ENCODE measurements around the gene CHAD. TPM values are rescaled to one million over a fixed set of nuclear protein-coding genes. Genes with fewer than 3 reads are reported as not detected.

The CHAD gene
- total and polyA plus RNA-seq, 2 of the 13 experiments (the other 11 are each of a cell fraction or from before 2014, with no cell fraction given): 1.4 TPM; not detected in 1

- TF ChIP-seq ZFP91 (CRISPR knock-in tag; IDR thresholded peaks at IDR 0.05; ENCODE audit: borderline replicate concordance): 0 out of 2 replicates have a peak, but pooled peaks have one; percentile 25
- no peak for TF ChIP-seq ZNF788 (CRISPR knock-in tag; IDR thresholded peaks at IDR 0.05; ENCODE audit: borderline replicate concordance)
- peak; percentile 86 for TF ChIP-seq FOXK2 (IDR thresholded peaks at IDR 0.05)
- TF ChIP-seq ZNF33A (CRISPR knock-in tag; IDR thresholded peaks at IDR 0.05; ENCODE audit: borderline replicate concordance): no peak
- TF ChIP-seq MAZ (IDR thresholded peaks at IDR 0.05; ENCODE audit: borderline replicate concordance, low read depth, low read length): no peak
- peak; percentile 39; the same call in 1 of the 2 replicates for TF ChIP-seq MAZ (CRISPR knock-in tag; IDR thresholded peaks at IDR 0.05; ENCODE audit: low read depth)
- TF ChIP-seq ZKSCAN1 (IDR thresholded peaks at IDR 0.05; ENCODE audit: low read length): no peak
- no peak for TF ChIP-seq FLYWCH1 (CRISPR knock-in tag; IDR thresholded peaks at IDR 0.05)
- no peak for TF ChIP-seq ZNF629 (CRISPR knock-in tag; conservative IDR thresholded peaks at IDR 0.05)
- TF ChIP-seq ZNF430 (CRISPR knock-in tag; IDR thresholded peaks at IDR 0.05): no peak
- no peak for TF ChIP-seq EZH2 (conservative IDR thresholded peaks at IDR 0.05; ENCODE audit: low read depth, low read length)
- TF ChIP-seq KDM1A (CRISPR knock-in tag; IDR thresholded peaks at IDR 0.05): 0 out of 2 replicates have a peak, but pooled peaks have one; percentile 11
- no peak for TF ChIP-seq ZNF329 (CRISPR knock-in tag; IDR thresholded peaks at IDR 0.05; ENCODE audit: low read depth)
- TF ChIP-seq ZNF660 (CRISPR knock-in tag; IDR thresholded peaks at IDR 0.05; ENCODE audit: borderline replicate concordance, low read depth): no peak
- TF ChIP-seq ZSCAN29 (CRISPR knock-in tag; conservative IDR thresholded peaks at IDR 0.05): no peak
- TF ChIP-seq, protein P1, sequence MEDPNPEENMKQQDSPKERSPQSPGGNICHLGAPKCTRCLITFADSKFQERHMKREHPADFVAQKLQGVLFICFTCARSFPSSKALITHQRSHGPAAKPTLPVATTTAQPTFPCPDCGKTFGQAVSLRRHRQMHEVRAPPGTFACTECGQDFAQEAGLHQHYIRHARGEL (CRISPR knock-in tag; IDR thresholded peaks at IDR 0.05): no peak
- no peak for TF ChIP-seq ZNF749 (CRISPR knock-in tag; IDR thresholded peaks at IDR 0.05; ENCODE audit: borderline replicate concordance)
- TF ChIP-seq TCF7L2 (IDR thresholded peaks at IDR 0.05; ENCODE audit: low read depth, low read length): no peak
- TF ChIP-seq ZNF280D (CRISPR knock-in tag; IDR thresholded peaks at IDR 0.05): peak; percentile 50; the same call in 1 of the 2 replicates
- TF ChIP-seq, protein P2, sequence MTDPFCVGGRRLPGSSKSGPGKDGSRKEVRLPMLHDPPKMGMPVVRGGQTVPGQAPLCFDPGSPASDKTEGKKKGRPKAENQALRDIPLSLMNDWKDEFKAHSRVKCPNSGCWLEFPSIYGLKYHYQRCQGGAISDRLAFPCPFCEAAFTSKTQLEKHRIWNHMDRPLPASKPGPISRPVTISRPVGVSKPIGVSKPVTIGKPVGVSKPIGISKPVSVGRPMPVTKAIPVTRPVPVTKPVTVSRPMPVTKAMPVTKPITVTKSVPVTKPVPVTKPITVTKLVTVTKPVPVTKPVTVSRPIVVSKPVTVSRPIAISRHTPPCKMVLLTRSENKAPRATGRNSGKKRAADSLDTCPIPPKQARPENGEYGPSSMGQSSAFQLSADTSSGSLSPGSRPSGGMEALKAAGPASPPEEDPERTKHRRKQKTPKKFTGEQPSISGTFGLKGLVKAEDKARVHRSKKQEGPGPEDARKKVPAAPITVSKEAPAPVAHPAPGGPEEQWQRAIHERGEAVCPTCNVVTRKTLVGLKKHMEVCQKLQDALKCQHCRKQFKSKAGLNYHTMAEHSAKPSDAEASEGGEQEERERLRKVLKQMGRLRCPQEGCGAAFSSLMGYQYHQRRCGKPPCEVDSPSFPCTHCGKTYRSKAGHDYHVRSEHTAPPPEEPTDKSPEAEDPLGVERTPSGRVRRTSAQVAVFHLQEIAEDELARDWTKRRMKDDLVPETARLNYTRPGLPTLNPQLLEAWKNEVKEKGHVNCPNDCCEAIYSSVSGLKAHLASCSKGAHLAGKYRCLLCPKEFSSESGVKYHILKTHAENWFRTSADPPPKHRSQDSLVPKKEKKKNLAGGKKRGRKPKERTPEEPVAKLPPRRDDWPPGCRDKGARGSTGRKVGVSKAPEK (CRISPR knock-in tag; IDR thresholded peaks at IDR 0.05; ENCODE audit: borderline replicate concordance): no peak
- TF ChIP-seq ZNF816 (CRISPR knock-in tag; IDR thresholded peaks at IDR 0.05; ENCODE audit: borderline replicate concordance): no peak
- no peak for TF ChIP-seq KLF12 (CRISPR knock-in tag; IDR thresholded peaks at IDR 0.05; ENCODE audit: borderline replicate concordance)
- no peak for TF ChIP-seq NPAS2 (CRISPR knock-in tag; IDR thresholded peaks at IDR 0.05; ENCODE audit: borderline replicate concordance)
These were observed 45.0 kb downstream of the CHAD start (continued) for GRCh38 chr17:50423553-50424159.
